GM10847 (cell line): ENCODE measurements around the gene SNIP1.

Experiments used
- POLR2A ChIP-seq: IDR thresholded peaks from 2 replicates; pipeline ENCODE4 v1.6.1; 2011; ENCODE audit not compliant: insufficient read length; ENCODE audit errors: extremely low read depth

SNIP1 gene

DNA sequence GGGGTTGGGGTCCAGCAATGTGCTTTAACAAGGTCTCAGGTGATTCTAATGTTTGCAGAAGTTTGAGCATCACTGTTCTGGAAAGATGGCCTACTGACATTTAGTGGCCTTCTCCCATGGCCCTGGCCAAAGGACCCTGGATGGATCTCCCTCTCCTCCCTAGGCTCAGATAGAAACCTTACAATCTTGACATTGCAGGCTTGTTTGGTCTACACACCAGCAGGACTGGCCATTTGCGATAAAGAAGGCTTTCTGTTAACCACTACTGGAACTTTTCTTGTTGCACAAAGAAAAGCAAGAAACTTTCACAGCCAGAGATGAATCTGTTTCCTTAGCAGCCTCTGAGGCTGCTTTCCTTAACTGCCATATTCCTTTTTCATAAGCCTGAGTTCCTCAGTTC is 8.9 kb upstream of the SNIP1 start:
- TF ChIP-seq POLR2A, result no peak

DNA sequence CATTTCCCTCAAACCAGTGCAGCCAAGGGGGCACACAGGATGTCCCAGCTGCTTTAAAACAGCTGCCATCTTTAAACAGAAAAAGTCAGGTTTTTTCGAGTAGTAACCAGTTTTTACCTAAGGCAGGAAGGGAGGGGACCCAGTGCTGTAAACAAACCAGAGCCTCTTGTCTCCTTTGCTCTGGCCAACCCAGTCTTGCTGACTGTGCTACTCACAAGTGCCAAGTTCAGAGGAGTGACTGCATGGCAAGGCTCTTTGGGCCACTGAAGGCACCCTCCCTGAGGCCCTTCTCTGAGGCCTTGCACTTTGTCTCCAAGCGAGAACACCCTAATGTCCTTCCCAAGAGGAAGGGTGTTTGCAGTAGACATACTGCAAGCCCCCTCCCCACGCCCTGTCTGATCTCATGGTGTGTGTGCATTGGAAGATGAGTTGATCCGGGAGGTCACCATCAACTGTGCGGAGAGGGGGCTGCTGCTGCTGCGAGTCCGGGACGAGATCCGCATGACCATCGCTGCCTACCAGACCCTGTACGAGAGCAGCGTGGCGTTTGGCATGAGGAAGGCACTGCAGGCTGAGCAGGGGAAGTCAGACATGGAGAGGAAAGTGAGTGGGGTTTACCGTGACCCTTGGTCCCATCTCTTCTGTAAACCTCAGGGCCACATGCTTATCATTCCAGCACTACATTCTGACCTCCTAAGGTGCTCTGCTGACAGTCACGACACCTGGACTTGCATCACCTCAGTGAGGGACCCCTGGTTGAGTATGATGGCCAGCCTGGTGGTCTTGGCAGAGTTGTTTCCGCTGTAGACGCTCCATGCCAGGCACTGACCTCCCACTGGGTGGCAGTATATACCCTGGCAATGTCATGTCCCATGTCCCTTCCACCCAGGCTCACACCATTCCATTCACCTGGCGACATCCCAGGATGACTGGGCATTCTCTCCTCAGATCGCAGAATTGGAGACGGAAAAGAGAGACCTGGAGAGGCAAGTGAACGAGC is 7.3 kb upstream of the SNIP1 start:
- no peak for TF ChIP-seq POLR2A

DNA sequence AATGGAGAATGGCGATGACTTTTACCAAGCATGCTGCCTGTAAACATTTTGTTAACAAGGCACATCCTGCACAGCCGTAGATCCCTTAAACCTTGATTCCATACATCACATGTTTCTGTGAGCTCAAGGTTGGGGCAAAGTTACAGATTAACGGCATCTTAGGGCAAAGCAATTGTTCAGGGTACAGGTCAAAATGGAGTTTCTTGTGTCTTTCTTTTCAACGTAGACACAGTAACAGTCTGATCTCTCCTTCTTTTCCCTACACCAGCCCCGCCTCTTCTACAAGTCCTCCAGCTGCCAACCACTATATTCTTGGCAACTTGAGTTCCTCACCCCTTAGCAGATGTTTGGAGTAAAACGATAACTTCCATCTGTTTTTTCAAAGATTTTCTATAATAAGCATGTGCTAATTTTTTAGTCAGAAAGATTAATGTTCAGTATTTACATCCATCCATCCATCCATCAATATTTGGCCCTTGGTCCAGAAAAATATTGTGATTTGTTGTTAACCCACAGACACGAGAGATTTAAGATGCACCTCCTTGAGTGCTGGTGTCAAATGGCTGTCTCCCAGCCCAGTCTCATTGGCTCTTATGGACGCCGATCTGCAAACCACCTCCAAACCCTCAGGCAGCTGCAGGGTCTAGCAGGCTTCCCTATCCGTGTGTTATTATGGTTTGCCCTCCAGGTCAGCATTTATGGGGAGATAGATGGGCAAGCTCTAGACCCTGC is 6.5 kb upstream of the SNIP1 start:
- no peak for TF ChIP-seq POLR2A

DNA sequence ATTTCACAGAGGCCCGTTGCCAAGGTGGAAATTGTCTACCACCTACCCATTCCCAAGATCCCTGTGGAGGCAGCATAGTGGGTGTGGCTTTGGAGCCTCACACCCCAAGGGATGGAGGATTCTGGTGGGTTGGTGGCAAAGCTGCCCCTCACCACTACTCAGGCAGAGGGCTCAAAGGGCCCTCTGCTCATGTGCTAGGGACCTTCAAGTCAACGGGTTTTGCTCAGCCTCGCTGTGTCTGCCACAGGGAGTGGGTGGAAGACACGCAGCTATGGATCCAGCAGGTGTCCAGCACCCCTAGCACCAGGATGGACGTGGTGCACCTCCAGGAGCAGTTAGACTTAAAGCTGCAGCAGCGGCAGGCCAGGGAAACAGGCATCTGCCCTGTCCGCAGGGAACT is 5.0 kb upstream of the SNIP1 start:
- TF ChIP-seq POLR2A, result no peak

DNA sequence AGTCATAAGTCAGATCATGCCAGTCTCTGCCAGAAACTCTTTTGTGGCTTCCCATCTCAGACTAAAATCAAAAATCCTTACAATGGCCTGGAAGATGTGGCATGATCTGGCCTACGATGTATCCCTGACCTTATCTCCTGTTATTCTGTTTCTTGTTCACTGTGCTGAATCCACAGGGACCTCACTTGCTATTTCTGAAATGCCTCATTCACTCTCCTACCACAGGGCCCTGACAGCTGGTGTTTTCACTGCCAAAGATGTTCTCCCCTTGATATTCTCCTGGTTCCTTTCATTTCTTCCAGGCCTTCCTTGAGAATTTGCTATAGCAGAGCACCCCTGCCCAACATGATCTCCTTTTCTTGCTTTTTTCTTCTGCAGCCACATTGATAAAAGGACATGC is 4.3 kb upstream of the SNIP1 start:
- TF ChIP-seq POLR2A, result no peak

DNA sequence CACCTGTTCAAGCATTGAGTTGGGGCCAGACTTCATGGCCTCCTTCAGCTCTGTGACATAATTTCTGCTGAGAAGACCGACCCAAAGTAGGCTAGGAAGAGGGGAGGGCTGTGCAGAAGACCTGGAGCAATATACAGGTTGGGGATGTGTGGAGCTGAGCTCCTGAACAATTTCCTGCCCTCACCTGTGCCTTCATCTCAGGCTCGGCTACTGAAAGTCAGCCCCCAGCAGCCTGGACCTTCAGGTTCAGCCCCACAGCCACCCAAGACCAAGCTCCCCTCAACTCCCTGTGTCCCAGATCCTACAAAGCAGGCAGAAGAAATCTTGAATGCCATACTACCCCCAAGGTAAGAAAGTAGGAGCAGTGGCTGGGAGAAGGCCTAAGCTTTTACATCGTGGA is 3.3 kb upstream of the SNIP1 start:
- no peak for TF ChIP-seq POLR2A

DNA sequence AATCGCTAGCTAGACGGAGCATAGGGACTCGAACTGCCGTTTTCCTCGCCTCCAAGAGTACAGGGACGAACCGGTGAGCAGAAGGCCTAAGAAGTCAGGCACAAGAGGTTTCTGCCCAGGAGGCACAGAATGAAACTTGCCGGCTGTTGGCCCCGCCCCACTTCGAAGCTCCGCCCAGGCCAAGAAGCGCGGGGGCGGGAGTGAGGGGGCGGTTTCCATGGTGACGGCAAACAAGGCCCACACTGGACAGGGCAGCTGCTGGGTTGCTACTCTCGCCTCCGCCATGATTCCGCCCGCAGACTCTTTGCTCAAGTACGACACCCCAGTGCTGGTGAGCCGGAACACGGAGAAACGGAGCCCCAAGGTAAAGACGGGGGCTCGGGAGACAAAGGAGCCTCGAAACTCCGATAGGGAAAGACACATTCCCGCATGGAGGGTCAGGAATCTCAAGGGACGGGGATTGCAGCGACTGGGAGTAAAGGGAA is 2.7 kb upstream of the SNIP1 start, which contains the start of gene DNALI1:
Gene DNALI1, plus strand, starts transcription at position 229 of the 485 bp plus-strand sequence. Its CDS starts 55 bp downstream, at position 284.
- TF ChIP-seq POLR2A, result no peak

DNA sequence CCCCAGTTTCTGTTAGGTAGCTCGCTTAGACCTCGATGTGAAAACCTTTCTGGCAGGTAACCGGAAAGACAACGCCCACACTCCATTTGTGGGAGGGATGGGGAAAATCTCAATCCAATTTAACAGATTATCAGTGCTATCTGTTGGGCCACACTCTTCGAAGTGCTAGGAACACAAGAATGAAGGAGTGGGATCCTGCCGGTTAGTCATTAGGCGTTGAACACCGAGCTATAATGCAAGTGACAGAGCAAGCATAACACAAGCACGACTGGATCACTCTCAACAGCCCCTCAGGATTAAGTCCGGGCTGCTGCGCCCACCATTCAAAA is 531 bp downstream of the SNIP1 start:
- no peak for TF ChIP-seq POLR2A

DNA sequence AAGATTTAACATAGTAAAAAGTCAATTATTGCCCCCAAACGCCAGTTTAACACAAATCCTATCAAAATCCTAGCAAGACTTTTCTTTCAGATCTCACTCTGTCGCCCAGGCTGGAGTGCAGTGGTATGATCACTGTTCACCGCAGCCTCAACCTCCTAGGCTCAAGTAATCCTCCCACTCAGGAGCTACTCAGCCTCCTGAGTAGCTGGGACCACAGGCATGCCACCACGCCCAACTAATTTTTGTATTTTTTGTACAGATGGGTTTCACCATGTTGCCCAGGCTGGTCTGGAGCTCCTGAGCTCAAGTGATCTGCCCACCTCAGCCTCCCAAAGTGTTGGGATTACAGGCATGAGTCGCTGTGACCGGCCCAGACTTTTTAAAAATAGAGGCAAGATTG is 4.8 kb downstream of the SNIP1 start:
- TF ChIP-seq POLR2A, result no peak

DNA sequence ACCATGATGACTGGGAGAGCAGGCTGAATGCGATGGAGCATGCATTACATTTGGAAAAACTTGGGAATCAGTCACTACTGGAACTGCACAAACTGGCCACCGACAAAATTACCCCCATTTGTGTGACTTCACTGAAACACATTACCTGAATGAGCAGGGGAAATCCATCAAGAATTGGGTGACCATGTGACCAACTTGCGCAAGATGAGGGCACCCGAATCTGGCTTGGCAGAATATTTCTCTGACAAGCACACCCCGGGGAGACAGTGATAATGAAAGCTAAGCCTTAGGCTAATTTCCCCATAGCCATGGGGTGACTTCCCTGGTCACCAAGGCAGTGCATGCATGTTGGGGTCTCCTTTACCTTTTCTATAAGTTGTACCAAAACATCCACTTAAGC is 9.1 kb downstream of the SNIP1 start:
- TF ChIP-seq POLR2A, result no peak

DNA sequence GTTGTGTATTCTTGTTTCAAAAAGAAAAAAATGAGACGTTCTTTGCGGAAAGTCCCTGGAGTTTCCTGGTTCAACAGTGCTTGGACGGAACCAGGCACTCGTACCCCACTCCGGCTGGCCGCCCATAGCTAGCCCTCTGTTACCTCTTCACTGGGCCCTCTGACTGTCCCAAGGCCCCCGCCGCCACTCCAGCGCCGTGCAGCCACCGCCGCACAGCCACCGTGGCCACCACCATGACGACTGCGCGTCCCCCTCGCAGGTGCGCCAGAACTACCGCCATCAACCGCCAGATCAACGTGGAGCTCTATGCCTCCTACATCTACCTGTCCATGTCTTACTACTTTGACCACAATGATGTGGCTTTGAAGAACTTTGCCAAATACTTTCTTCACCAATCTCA is 9.6 kb downstream of the SNIP1 start:
- TF ChIP-seq POLR2A, result no peak

DNA sequence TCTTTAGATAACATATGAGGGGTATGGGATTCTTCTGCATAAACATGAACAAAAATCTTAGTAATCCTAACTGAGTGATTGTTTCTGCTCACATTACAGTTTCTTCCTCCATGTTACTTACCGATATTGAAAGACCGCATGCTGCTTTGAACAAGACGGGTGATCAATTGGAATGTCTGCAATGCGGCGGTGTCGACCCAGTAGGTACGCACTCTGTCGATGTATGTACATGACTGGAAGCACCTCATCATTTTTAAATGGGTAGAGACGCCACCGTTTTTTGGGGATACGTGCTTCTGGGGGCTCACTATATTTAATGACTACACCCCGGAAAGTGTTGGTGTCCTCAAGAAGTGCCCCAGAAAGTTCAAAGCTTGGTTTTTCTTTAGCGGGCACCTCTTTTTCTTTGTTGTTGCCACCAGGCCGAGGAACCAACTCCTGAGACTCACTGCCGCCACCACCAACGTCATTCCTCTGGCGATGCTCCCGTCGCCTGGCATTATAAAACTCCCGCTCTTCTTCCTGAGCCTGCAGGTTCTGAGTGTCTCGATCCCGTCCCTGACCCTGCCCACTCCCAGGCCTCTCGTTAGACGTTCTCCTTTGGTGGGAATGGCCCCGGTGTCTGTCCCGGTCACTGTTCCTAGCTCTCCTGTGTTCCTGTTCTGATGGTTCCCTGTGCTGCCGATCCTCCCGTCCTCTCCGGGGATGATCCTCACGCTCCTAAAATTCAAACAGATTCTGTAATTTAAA is 13.9 kb downstream of the SNIP1 start:
- no peak for TF ChIP-seq POLR2A

DNA sequence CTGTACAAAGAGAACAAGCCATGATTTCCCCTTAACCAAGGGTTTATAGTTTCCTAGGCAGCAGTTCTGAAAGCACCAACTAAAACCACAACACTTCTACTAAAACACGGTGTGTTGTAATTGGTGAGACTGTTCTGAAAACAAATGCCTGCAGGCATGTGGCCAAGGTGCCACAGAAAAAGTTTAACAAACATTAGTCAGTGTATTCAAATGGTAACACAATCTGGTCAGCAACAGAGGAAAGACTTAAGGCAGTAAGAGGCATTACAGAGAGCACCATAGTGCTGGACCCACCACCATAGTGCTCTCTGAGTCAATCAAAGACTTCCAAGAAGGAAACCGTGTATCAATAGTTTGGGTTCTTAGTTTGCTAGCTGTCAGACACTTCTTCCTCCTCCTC is 16.7 kb downstream of the SNIP1 start:
- TF ChIP-seq POLR2A, result no peak

DNA sequence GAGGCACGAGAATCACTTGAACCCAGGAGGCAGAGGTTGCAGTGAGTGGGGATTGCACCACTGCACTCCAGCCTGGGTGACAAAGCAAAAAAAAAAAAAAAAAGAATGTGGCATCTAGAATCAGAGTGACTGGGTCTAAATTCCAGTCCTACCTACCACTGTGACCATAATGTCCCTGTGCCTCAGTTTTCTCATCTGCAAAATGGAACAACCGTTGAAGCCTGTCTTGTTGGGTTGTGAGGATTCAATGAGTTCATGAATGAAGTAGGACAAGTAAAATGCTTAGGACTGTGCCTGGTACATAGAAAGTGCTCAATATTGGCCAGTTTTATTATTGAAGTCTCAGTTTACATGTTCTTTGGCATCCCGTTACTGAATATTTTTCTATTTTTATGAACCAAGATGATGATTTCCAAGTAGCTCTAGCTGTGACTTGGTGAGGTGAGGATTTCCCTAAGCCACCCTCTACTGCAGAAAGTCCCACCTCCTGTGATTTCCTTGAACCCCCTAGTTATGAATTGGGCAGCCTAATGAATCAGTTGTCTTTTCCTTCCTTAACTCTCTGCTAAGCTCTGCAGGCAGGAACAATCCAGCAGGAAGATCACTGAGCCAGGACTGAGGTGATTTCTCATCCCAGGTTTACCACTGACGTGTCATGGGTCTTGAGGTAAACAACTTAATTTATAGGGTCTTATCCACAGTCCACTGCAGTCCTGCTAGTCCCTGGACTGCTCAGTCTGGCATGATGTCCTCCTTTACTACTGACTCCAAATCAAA is 20.6 kb downstream of the SNIP1 start:
- TF ChIP-seq POLR2A, result no peak

DNA sequence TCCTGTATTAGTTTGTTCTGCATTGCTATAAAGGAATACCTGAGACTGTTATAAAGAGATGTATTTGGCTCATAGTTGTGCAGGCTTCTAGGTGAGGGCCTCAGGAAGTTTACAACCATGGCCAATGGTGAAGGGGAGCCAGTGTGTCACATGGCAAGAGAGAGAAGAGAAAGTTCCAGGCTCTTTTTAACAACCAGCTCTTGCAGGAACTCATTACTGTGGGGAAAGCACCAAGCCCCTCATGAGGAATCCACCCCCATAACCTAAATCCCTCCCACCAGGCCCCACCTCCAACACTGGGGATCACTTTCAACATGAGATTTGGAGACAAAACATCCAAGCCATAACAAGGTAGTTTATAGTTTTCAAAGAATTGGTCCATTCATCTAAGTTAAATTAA is 34.5 kb downstream of the SNIP1 start:
- TF ChIP-seq POLR2A, result no peak
